Measurements from ENCODE around the gene YES1.

GRCh38 chr18:808086-808485 is 4.0 kb downstream of the YES1 start:
- TF ChIP-seq YY1 (IDR thresholded peaks at IDR 0.05; ENCODE audit: extremely low read depth, insufficient replicate concordance, low read depth, low read length), result no peak
- no peak for TF ChIP-seq JUND (IDR thresholded peaks at IDR 0.05)
- TF ChIP-seq, protein P1, sequence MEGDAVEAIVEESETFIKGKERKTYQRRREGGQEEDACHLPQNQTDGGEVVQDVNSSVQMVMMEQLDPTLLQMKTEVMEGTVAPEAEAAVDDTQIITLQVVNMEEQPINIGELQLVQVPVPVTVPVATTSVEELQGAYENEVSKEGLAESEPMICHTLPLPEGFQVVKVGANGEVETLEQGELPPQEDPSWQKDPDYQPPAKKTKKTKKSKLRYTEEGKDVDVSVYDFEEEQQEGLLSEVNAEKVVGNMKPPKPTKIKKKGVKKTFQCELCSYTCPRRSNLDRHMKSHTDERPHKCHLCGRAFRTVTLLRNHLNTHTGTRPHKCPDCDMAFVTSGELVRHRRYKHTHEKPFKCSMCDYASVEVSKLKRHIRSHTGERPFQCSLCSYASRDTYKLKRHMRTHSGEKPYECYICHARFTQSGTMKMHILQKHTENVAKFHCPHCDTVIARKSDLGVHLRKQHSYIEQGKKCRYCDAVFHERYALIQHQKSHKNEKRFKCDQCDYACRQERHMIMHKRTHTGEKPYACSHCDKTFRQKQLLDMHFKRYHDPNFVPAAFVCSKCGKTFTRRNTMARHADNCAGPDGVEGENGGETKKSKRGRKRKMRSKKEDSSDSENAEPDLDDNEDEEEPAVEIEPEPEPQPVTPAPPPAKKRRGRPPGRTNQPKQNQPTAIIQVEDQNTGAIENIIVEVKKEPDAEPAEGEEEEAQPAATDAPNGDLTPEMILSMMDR (IDR thresholded peaks at IDR 0.05 in 2 of 3, conservative IDR thresholded peaks at IDR 0.05 in 1 of 3; ENCODE audit: borderline replicate concordance in 1 of 3, insufficient read depth in 1 of 3, low read depth in 2 of 3, low read length in 2 of 3), result no peak
- no peak for TF ChIP-seq ZFX (IDR thresholded peaks at IDR 0.05)
- TF ChIP-seq POLR2A (IDR thresholded peaks at IDR 0.05; ENCODE audit: borderline replicate concordance, extremely low read depth, insufficient read depth, insufficient read length), result no peak
- TF ChIP-seq EZH2phosphoT487 (IDR thresholded peaks at IDR 0.05; ENCODE audit: borderline replicate concordance), result no peak
- TF ChIP-seq CEBPB (IDR thresholded peaks at IDR 0.05; ENCODE audit: low read depth), result no peak
- TF ChIP-seq REST (IDR thresholded peaks at IDR 0.05; ENCODE audit: low read depth), result no peak
- no peak for TF ChIP-seq POLR2AphosphoS5 (IDR thresholded peaks at IDR 0.05; ENCODE audit: low read depth, low read length)
- TF ChIP-seq EZH2 (IDR thresholded peaks at IDR 0.05), result no peak
- TF ChIP-seq ELF1 (IDR thresholded peaks at IDR 0.05; ENCODE audit: borderline replicate concordance, low read depth), result no peak
- TF ChIP-seq ZBTB33 (IDR thresholded peaks at IDR 0.05; ENCODE audit: extremely low read depth, insufficient replicate concordance, low read length), result no peak
- no peak for TF ChIP-seq ATF3 (IDR thresholded peaks at IDR 0.05)
- no peak for TF ChIP-seq SIN3A (IDR thresholded peaks at IDR 0.05; ENCODE audit: low read depth)
